T-helper 9 cell (primary cell): ENCODE data around the gene SOX18.

ENCODE experiments used
- DNase-seq: peaks from one replicate; pipeline ENCODE4 v3.0.0-alpha.2; 2020

The SOX18 gene

DNA sequence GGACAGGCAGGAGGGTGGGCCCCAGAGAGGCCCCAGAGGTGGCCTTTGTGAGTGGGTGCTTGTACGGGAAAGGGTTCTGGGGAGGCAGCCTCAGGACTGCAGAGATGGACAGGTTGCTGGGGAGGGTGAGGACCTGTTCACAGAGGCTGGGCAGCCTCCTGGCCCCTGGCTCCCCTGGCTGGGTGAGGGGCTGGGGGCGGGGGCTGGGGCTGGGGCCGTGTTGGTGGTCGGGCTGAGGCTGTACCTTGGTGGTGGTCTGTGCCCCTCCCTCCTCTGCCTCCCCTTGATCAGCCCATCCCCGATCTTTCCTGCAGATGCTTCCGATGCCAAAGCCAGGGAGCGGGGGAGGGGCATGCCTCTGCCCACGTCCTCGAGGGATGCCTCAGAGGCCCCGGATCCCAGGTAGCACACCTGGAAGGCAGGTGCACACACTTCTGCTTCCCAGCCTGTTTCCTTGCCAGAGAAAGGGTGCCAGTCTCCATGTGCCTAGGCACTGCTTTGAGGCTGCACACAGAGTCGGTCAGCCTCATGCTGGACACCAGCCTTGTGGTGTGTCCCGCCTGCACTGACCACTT is 18.4 kb upstream of the SOX18 start:
- no peak for DNase-seq

- DNase-seq = no peak
Measured at GRCh38 chr20:64067005-64067632, 17.7 kb upstream of the SOX18 start.

GRCh38 chr20:64065974-64066343 is 16.5 kb upstream of the SOX18 start:
- DNase-seq = peak; percentile 46

- DNase-seq = no peak
Measured at GRCh38 chr20:64065062-64065973, 15.9 kb upstream of the SOX18 start.

GRCh38 chr20:64064145-64064698 is 14.8 kb upstream of the SOX18 start:
- DNase-seq = no peak

DNA sequence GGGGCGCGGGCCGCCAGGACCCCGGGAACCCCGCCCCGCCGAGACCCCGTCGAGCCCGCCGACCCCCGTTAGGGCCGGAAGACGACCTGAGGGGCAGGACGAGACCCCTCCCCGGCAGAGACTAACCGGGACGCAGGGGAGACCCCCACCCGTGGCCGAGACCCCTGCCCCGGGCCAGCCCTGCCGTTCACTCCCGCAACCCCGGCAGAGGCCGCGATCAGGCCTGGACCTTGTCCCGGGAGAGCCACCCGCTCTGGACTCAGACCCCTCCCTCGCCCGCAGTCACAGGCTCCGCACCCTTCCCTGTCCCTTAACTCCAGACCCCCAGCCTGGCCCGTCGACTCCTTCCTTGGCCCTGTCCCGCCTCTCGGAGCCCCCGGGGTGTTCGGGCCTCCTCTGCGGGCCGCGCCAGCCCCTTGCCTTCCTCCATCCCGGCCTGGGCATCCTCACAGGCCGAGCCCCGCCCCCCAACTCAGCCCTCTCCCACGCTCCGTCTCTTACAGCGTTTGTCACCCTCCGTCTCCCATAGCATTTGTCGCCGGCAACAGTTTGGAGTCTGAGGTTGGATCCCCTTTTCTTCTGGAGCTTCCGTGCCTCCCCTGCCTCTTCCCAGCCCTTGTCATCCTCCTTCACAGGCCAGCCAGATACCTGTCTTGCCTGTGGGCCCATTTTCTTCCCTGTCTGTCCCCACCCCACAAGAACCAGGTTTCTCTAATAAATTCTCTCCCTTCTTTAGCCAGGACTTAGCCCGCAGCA is 14.1 kb upstream of the SOX18 start:
- DNase-seq = no peak

DNA sequence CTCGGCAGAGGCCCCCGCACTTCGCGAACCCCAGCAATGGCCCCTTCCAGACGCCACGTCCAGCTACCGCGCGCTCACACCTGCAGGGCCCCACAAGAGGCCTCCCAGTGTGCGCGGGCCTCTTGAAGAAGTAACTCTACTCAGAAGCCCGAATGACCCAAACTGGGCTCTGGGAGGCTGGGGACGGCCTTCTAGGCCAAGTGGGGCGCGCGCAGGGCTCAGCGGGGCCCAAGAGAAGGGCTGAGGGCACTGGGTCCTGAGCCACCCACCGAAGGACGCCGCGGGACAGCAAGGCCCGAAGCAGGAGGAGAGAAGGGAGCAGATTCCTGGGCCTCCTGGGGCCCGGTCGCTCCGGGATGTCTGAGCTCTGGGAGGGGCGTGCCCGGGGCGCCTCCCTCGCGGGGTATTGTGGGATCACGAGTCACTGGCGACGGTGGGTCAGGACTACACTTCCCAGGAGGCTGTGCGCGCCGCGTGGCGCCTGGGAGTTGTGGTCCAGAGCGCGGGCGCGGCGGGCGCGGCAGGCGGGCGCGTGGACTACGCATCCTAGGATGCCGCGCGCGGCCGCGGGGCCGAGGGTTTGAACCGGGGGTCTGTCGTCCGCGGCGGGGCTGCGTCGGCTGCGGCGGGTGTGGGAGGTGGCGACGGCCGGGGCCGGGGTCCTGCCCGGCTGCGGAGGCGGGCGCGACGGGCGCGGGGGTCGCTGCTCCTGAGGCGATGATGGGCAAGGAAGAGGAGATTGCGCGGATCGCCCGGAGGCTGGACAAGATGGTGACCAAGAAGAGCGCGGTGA is 13.4 kb upstream of the SOX18 start, which contains the start of gene TCEA2:
Gene TCEA2 (plus strand): TSS at position 603 of the 793 bp plus-strand sequence. CDS start 115 bp downstream, at position 718.
- peak; percentile 88 for DNase-seq

DNA sequence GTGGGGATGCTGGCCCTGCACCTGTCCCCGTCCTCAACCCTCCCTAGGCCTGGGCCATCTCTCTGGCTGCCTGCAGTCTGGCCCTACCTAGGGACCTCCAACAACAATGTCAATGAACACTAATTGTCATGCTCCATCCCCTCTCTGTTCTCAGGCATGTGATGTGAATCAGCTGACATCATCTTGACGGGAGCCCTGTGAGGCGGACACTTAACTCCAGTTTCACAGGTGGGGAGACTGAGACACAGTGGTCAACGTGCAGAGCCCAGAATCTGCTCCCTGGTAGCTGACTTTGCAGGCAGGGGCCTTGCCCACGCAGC is 12.8 kb upstream of the SOX18 start:
- DNase-seq = no peak

- no peak for DNase-seq
Measured at GRCh38 chr20:64058536-64058935, 9.1 kb upstream of the SOX18 start.

DNA sequence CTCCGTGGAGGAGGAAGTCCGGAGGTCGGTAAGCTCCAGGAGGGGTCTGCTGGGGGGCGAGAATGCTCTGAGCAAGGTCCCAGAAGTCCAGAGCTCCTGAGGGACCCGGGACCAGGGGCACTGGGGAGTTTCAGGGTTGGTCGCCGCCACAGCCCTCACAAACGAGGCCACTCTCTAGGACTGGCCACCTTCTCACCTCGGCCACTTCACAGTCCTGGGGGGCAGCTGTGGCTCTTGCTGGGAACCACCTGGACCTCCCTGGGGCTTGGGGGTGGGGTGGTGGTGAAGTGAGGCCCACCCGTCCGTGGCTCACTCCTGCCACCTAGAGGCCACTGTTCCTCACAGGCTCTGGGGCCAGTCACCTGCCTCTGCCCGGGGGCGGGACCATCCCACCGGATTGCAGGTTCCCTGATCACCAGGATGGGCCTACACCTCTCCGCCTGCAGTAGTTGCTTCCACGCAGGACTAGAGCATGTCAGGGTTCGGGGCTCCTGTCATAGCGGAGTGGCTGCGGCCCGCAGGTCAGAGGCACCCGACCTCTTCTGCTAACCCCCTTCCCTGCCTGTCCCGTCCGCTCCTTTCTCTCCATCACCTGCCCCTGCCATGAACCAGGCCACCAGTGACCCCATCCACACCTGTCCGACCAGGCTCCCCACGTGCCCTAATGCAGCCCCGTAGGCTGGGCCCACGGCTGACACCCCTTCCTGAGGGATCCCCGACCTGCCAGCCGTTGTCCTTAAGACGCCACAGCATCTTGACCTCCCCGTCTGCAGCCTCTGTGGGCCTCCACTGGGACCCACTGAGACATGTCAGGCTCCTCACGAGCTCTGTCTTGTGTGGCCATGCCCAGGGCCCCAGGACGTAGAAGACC is 8.4 kb upstream of the SOX18 start:
- peak; percentile 81 for DNase-seq

DNA sequence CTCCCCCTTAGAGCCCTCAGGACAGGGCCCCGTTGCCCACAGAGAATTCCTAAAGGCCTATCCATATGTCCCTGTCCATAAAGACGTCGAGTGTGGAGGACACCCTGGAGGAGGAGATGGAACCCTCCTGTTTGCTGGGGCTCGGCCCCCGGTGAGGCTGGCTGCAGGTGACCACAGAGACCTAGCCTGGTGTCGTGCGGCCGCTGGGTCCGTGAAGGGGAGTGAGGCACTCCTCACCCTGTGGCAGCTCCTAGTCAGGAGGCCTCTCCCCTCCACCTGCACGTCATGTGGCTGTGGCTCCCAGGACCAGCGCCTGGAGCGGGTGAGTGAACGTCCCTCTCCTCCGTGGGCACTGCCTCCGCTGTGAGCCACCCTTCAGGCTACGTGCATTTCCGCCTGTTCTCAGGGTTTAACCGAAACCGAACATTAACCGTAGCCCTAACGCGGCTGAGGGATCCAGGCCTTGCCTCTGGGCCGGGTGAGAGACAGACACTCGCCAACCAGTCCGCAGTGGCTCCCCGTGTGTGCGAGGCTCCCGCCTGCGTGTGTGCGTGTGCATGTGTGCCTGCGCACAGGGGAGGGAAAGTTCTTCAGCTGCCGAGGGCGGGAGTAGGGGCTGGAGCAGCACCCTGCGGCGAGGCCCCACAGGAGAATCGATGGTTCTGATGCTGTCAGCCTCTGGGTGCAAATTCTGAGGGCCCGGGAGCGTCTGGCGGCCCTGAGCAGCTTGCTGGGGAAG is 7.6 kb upstream of the SOX18 start:
- DNase-seq = no peak

GRCh38 chr20:64056639-64056888 is 7.1 kb upstream of the SOX18 start:
- DNase-seq = no peak

- no peak for DNase-seq
Measured at GRCh38 chr20:64055893-64056638, 6.6 kb upstream of the SOX18 start.

- DNase-seq = no peak
Measured at GRCh38 chr20:64055396-64055892, 6.0 kb upstream of the SOX18 start.

DNA sequence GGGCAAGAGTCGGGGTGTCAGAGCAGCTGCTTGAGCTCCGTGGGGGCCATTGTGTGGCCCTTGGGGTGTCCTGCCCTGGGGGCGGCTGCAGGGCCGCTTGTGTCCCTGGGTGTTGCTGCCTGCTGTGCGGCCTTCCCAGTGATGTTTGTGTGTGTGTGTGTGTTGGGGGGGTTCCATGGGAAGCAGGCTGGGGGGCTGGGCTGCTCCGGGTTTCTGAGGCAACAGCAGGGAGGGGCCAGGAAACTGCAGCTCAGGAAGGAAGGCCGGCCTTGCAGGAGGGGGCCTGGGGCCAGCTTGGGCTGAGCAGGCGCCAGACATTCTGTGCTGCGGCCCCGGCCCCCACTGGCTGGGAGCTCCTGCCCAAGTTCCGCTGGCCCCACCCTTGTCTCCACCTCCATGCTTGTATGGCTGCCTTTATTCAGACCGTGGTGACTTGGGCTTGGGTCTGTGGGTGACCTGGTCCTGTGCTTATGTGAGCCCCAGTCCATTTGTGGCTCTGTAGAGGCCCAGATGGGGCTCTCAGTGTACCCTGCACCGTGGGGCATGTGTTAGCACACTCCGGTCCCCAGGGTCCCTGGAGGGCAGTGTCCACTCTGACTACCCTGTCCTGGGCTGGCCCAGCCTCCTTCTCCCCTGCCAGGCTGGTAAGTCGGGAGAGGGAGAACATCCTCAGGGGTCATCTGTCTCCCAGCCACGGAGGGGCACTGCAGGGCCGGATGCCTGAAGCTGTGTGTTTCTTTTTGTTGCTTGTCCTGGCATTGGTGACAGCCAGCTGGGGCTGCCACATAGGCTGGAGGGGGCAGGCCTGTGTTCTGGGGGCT is 4.6 kb upstream of the SOX18 start:
- DNase-seq = no peak

DNA sequence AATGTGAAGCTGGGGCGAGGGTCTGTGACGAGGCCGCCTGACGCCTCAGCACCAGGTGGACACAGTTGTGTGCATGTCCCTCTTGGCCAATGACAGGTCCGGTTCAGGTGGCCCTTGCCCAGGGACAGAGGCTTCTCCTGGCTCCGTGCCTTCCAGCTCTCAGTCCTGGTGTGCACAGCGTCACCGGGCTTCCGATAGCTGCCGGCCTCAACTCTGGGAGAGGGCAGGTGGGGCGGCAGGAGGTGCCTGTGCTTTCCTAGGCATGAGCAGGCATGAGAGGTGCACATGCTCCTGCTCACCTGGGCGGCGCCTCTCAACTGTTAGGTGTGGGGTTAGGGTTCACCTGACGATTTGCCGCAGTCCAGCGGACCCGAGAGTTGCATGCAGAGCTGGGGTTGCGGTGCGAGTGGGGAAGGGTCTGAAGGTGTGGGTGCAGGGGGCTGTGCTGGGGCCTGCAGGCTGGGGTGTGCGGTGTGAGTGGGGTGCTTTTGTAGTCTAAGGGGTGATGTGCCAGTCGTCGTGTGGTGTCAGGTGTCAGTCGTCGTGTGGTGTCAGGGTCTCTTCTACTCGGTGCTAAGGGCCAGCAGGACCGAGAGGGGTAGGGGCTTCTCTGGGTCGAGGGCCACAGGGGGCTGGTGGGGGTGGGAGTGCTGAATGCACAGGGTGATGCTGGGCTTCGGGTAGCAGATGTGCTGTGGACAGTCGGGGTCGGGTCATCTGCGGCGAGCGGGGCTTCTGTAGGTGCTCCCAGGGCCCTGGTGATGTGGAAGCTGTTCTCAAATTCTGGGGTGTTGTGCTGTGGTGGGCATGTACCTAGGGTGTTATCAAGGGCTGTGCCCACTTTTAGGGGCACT is 3.8 kb upstream of the SOX18 start:
- DNase-seq = no peak

DNA sequence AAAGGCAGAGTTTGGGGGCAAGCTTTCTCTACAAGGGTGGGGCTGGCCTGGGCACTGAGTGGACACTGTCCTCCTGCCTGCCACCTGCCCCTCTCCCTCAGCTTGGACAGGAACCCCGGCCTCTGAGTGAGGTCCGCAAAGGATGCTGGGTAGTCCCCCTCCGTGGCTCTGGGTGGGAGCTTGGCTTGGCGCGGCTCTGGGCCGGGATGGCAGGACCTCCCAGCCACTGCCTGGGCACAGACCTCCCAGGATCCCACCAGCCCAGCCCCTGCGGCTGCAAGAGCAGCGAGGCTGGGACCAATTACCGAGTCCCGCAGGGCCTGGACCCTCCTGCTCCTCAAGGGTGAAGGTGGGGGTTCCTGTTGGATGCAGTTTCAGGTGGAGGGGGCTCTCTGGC is 2.9 kb upstream of the SOX18 start:
- DNase-seq = no peak
